Ecto neural progenitor cell (in vitro differentiated cells): ENCODE measurements around the gene ESAM.

Experiments used
- DNase-seq: peaks from one replicate; pipeline ENCODE4 v3.0.0-alpha.2; 2018; ENCODE audit warnings: low spot score

ESAM gene, protein sequence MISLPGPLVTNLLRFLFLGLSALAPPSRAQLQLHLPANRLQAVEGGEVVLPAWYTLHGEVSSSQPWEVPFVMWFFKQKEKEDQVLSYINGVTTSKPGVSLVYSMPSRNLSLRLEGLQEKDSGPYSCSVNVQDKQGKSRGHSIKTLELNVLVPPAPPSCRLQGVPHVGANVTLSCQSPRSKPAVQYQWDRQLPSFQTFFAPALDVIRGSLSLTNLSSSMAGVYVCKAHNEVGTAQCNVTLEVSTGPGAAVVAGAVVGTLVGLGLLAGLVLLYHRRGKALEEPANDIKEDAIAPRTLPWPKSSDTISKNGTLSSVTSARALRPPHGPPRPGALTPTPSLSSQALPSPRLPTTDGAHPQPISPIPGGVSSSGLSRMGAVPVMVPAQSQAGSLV

GRCh38 chr11:124762105-124762623, at the start of gene ESAM:
Gene ESAM (minus strand): TSS chr11:124762290. CDS start chr11:124762154, 136 bp downstream.
- DNase-seq = peak; percentile 72

DNA sequence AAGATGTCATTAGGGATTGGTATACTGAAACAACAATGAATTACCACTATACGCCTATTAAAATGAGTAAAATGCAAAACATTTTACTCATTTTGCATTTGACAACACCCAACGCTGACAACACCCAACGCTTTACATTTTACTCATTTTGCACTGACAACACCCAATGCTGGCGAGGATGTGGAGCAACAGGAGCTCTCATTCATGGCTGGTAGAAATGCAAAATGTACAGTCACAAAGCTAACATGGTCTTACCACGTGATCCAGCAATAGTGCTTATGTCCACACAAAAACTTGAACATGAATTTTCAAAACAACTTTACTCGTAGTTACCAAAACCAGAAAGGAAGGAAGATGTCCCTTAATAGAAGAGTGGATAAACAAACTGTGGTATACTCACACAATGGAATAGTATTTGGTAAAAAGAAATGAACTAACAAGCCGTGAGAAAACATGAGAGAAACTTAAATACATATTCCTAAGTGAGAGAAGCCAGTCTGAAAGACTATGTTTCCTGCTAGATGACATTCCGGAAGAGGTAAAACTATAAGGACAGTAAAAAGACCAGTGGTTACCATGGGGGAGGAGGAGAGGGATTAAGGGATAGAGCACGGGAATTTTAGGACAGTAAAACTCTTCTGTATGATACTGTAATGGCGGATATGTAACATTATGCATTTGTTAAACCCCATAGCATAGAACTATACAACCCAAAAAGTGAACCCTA, 49.5 kb upstream of the ESAM start:
- DNase-seq = no peak

DNA sequence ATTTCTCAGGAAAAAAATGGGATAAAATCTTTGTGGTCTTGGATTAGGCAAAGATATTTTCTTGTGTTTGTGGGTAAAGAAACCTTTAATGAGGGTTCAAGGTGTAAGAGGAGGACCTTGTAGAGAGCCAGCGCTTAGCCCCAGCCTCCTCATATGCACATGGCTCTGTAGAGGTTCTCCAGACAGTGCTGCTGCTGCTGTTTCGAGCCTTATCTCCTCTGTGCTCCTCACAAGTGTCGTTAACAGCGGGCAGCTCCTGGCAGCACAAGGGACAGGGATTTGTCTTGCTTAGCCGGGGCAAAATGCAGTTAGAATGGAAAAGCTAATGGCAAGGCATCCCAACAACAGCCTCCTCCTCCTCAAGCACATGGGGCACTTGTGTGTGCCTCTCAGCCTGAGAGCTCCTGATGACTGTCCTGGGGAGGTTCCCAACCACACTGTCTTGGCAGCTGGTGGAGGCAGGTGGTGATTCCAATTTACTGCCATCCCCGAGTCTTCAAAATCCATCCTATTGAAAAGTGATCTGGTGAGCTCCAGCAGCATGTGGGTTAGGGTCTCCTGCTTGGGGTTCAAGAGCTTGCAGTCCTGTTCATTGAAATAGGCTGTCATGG, 45.7 kb upstream of the ESAM start:
- no peak for DNase-seq

DNA sequence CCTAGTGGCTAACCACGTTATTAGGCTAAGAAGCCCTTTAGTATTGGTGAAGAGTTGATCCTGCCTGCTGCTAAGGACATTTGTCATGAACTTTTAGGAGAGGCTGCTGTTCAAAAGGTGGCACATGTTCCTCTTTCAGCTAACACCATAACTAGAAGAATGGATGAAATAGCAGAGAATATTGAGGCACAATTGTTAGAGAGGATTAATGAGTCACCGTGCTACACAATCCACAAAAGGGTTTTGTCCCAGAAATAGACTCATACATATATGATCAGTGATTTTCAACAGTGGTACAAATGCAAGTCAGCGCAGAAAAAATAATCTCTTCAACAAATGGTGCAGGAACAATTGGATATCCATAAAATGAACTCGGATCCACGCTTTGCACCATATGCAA, 45.1 kb upstream of the ESAM start:
- DNase-seq = no peak

DNA sequence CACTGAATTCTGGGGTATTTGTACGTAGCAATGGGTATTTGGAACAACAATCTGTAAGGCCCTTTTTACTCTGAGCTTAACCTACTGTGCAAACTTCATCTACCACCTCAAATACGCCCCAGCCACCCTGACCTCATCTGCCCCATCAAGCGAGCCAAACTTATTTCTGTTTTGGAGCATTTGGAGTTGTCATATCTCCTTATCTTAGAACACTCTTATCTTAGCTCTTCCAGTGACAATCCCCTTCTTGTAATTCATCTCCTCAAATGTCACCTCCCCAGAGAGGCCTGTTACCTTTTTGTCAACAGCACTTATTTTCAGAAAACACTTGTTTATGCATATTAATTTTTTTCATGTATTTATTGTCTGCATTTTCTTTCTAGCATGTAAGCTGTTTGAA, 42.8 kb upstream of the ESAM start:
- DNase-seq = no peak

DNA sequence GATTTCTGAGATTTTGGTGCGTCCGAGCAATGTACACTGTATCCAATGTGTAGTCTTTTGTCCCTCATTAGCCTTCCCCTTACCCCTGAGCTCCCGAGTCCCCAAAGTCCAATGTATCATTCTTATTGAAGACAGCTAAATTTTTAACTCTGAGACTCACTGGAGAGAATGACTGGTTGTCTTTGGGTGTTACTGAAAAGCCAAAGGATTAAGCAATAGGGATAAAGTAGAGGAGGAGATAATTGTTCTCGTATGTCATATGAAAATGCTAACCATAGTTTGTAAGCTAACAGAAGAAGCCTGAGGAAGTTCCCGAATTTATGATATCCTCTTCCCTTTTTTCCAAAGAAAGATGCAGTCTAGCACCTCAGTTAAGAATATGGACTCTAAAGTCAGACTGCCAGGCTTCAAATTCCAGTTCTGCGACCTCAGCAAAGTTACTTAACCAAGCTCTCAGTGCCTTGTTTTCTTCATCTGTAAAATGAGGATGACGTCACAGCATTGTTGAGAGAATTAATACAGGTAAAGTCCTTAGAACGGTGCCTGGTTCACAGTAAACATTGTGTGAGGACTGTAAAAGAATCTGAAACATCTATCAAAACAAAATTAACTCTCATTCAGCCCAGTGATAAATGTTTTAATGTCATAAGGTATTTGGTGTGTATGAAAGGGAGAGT, 39.7 kb upstream of the ESAM start:
- no peak for DNase-seq

- DNase-seq = no peak
Measured at GRCh38 chr11:124801014-124801413, 38.9 kb upstream of the ESAM start.

- peak; percentile 90 for DNase-seq
Measured at GRCh38 chr11:124800226-124800929, 38.3 kb upstream of the ESAM start, which contains the start of gene MSANTD2. Gene MSANTD2 (minus strand): TSS chr11:124800406. CDS start chr11:124800380, 26 bp downstream.

DNA sequence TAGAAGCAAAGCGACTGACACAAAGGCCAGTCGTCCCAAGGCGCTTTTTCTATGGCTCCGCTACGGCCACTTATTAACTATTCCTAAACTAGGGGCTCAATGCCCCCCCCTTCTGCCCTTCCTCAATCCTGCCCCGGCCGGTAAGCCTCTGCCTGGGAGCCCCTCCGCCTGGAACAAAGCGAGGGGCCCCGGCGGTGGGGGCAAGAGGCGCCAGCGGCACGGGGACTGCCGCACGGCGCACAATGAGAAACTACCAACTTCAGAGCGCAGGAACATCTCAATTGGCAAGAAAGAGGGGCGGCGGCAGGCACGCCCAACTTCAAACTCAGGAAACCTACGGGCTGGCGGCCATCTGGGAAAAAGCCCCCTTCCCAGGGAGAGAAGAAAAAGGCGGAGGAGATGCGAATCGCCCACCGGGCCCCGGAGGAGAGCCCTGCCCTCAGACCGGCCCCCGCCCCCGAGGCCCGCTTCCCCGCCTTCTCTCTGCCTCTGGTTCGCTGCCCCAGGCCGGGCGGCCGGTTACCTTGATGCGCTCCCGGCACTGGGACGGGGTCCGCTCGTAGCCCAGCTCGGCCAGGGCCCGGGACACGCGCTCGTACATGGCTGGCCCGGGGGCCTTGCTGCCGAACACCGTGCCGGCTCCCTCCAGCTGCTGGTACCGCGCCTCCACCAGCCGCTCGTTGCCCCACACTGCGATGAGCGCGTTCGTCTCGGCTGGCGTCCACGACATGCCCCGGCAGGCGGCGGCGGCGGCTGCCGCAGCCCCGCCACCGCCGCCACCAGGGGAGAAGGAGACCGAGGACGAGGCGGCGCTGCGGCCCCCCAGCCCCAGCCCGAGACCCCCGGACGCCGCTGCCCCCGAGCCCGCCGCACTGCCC, 37.5 kb upstream of the ESAM start:
- DNase-seq = peak; percentile 79

DNA sequence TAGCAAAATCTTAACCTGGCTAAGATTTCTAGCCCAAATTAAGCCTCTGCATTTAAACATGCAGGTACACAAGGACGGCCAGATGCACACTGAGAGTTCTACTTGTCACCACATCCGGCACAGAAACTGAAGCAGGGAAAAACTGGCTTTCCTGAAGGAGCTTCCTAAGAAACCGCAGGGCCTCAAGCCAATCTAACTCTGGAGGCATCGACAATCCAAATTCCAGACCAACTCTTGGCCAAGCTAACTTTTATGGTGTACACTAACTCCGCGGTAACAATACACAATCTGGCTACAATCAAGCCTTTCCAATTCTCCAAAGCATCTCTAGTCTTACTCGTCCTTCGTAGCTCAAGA, 36.9 kb upstream of the ESAM start:
- DNase-seq = no peak

DNA sequence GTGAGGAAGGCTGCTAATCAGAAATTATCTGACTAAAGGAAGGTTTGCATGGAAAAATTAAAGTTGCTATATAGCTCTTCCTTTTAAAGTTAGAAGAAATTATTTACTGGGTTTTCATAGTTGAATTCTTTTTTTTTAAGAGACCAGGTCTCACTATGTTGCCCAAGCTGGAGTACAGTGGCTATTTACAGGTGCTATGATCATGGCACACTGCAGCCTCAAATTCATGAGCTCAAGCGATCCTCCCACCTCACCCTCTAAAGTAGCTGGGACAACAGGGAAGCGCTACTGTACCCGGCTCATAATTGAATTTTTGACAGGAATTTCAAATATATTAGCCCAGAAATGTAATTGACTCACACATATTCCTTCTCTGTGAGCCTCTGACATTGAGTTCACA, 34.2 kb upstream of the ESAM start:
- no peak for DNase-seq

- DNase-seq = no peak
Measured at GRCh38 chr11:124793466-124794278, 31.6 kb upstream of the ESAM start.

- DNase-seq = no peak
Measured at GRCh38 chr11:124791626-124792341, 29.7 kb upstream of the ESAM start.

GRCh38 chr11:124788521-124788920, 26.4 kb upstream of the ESAM start:
- DNase-seq = no peak

DNA sequence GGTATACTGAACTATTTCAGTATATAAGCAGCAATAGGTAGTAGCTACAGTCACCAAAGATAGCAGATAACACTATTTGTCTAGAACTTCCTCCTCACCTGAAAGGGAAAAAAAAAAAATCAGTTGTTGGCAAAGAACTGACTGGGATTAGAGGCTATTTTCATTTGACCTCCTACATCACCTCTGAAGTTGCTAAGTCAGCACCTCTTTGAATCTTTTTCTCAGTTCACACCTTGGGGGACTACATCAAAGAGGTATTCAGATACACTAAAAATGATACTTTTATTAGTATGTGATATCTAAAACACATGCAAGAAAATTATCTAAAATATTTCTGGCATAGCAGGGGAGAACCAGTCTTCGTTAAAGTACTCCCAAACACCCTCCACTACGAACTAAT, 22.0 kb upstream of the ESAM start:
- DNase-seq = no peak

- no peak for DNase-seq
Measured at GRCh38 chr11:124783002-124783401, 20.9 kb upstream of the ESAM start.

- no peak for DNase-seq
Measured at GRCh38 chr11:124779568-124779967, 17.5 kb upstream of the ESAM start.

GRCh38 chr11:124778281-124778680, 16.2 kb upstream of the ESAM start:
- no peak for DNase-seq
